ENCODE results near the gene DDIT3. TPM values are rescaled to one million over a fixed set of nuclear protein-coding genes. Genes with fewer than 3 reads are reported as not detected.

DDIT3 gene
- total RNA-seq, 1 experiment from 2014 or later: 70.2 TPM

DNA sequence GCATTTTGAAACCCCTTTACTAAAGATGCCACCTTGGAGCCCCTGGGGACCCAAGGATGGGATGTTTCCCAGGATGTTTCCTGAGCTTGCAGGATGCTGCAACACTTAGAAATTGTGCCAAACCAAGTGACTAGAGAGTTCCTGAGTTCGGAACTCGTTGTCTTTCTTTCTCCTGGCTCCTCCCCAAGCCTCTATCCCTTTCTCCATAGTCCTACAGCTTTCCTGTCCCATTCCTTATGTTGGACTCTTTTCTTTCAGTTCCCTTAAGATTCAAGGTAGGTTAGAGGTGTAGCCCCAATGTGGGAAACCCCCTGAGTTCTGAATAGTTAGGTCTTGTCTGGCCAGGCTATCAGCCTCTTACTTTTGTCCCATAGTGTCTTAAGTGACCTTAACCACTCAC is 28.2 kb upstream of the DDIT3 start:
- intact Hi-C loops (cut with micrococcal nuclease; ENCODE audit: unreplicated experiment): no loop called here
- CTCF ChIA-PET: no interaction called here
- Mint-ChIP-seq H3K9me3 (ENCODE audit: low read depth, unreplicated experiment) (no peaks in the 10 kb centered on the region), H3K27ac (ENCODE audit: unreplicated experiment) (no peak overlapping the region), H3K4me3 (ENCODE audit: low read depth, unreplicated experiment) (no peak overlapping the region), H3K4me1 (ENCODE audit: low read depth, unreplicated experiment) (peaks cover 33% of the 10 kb centered on the region), H3K36me3 (ENCODE audit: insufficient read depth, unreplicated experiment) (peaks cover 23% of the 10 kb centered on the region), H3K27me3 (ENCODE audit: unreplicated experiment) (peaks cover 60% of the 10 kb centered on the region)
- BruUV-seq (replicated peaks): no TSS peak
- TF ChIP-seq, protein P1, sequence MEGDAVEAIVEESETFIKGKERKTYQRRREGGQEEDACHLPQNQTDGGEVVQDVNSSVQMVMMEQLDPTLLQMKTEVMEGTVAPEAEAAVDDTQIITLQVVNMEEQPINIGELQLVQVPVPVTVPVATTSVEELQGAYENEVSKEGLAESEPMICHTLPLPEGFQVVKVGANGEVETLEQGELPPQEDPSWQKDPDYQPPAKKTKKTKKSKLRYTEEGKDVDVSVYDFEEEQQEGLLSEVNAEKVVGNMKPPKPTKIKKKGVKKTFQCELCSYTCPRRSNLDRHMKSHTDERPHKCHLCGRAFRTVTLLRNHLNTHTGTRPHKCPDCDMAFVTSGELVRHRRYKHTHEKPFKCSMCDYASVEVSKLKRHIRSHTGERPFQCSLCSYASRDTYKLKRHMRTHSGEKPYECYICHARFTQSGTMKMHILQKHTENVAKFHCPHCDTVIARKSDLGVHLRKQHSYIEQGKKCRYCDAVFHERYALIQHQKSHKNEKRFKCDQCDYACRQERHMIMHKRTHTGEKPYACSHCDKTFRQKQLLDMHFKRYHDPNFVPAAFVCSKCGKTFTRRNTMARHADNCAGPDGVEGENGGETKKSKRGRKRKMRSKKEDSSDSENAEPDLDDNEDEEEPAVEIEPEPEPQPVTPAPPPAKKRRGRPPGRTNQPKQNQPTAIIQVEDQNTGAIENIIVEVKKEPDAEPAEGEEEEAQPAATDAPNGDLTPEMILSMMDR (IDR thresholded peaks at IDR 0.05; ENCODE audit: unreplicated experiment): no peak
- no peak for DNase-seq

DNA sequence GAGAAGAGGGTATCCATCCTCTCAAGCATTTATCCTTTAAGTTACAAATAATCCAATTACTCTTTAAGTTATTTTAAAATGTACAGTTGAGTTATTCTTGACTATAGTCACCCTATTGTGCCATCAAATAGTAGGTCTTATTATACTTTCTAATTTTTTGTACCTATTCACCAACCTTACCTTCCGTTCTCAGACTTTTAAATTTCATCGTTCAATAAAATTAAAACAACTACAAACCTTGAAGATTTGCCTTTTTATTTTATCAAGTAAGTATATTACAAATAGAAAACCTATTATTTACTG is 27.6 kb upstream of the DDIT3 start:
- BruUV-seq (replicated peaks): no TSS peak
- Mint-ChIP-seq H3K4me3 (ENCODE audit: low read depth, unreplicated experiment) (no peak overlapping the region), H3K9me3 (ENCODE audit: low read depth, unreplicated experiment) (no peaks in the 10 kb centered on the region), H3K4me1 (ENCODE audit: low read depth, unreplicated experiment) (peaks cover 33% of the 10 kb centered on the region), H3K27ac (ENCODE audit: unreplicated experiment) (no peak overlapping the region), H3K36me3 (ENCODE audit: insufficient read depth, unreplicated experiment) (peaks cover 23% of the 10 kb centered on the region), H3K27me3 (ENCODE audit: unreplicated experiment) (peaks cover 55% of the 10 kb centered on the region)
- intact Hi-C loops (cut with micrococcal nuclease; ENCODE audit: unreplicated experiment): no loop called here
- no peak for DNase-seq
- CTCF ChIA-PET: no interaction called here
- TF ChIP-seq, protein P1 (IDR thresholded peaks at IDR 0.05; ENCODE audit: unreplicated experiment): no peak

DNA sequence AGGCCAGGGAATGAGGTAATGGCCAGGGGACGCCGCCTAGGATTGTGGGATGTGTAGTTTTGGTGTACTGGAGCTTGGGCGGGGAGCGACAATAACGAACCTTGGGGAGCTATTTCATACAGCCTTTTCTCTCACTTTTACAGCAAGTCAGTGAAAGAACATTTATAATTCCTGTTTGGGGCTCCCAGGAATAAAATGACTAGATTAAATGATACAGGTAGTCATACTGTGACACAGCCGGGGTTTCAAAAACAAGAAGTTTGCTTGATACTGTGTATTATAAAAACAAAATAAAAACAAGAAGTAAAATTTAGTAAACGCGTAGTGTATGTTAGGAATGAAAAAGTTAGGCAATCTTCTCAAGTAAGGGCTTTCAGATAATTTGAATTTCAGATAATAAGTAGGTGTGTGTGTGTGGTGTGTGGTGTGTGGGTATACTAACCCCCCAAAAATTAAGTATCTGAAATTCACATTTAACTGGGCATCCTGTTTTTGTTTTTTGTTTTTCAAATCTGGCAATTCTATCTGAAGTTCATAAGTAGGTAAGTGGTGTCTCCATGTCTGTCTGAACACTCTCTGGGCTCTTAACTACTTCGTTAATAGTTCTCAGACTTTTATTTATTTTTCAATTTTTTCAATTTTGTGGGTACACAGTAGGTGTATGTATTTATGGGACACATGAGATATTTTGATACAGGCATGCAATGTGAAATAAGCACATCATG is 27.1 kb upstream of the DDIT3 start:
- Mint-ChIP-seq H3K4me3 (ENCODE audit: low read depth, unreplicated experiment) (peak overlapping the region; percentile 98), H3K27ac (ENCODE audit: unreplicated experiment) (peak overlapping the region; percentile 93), H3K4me1 (ENCODE audit: low read depth, unreplicated experiment) (peaks cover 33% of the 10 kb centered on the region), H3K9me3 (ENCODE audit: low read depth, unreplicated experiment) (no peaks in the 10 kb centered on the region), H3K27me3 (ENCODE audit: unreplicated experiment) (peaks cover 50% of the 10 kb centered on the region), H3K36me3 (ENCODE audit: insufficient read depth, unreplicated experiment) (peaks cover 25% of the 10 kb centered on the region)
- CTCF ChIA-PET: interaction anchor here (1.2 to 1.8 kb wide), 4 partner anchors 27 to 85 kb away, joined by 3 to 10 read pairs (median 4); partner anchors contain the start of genes B4GALNT1 and DDIT3
- DNase-seq: no peak
- TF ChIP-seq, protein P1 (IDR thresholded peaks at IDR 0.05; ENCODE audit: unreplicated experiment): no peak
- BruUV-seq (replicated peaks): TSS peak; percentile 73
- intact Hi-C loops (cut with micrococcal nuclease; ENCODE audit: unreplicated experiment): no loop called here

DNA sequence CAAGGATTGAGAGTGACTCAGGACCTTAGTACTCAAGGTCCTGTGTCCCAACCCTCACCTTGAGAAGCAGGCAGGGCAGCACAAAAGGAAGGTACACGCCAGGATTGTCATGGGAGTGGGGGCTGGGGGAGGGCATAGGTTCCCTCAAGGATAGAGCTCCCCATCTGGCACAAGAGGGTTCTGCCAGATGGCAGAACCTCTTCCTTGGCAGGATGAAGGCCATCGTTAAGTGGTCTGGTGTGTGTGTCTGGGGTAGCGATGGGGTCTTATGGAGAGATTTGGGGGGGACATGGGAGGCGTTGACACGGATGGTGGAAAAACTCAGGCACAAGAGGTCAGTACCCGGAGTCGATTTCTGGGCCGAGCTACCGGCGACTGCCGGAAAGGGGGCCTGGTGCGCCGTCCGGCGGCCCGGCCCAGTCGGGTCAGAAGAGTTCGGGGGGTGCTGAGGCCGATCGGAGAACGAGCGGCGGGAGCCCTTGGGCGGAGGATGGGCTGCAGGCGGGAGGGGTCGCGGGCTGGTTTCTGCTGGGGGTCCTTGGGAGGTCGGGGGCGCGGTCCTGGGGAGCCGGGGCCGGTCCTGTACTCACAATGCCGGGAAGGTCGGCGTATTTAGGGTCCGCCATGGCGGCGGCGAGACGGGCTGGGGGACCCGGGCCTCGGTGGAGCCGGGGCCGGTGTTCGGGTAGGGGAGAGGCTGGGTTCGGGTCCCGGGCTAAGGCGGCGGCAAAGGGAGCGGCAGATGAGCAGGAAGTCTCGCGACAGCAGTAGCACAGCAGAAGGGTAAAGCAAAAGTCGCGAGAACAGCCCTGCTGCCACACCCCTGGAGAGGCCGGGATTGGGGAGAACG is 26.3 kb upstream of the DDIT3 start, which contains the start of gene DCTN2:
Gene DCTN2 (minus strand): TSS at position 755 of the 850 bp plus-strand sequence. CDS start 129 bp downstream, at position 626.
- peaks cover 33% of the 10 kb centered on the region for H3K4me1 Mint-ChIP-seq (ENCODE audit: low read depth, unreplicated experiment)
- peak within 1 kb of the TSS; percentile 98 for H3K4me3 Mint-ChIP-seq (ENCODE audit: low read depth, unreplicated experiment)
- no TSS peak for BruUV-seq (replicated peaks)
- CTCF ChIA-PET: interaction anchor here (0.7 to 1.8 kb wide), 5 partner anchors 26 to 86 kb away, joined by 3 to 10 read pairs (median 4); partner anchors contain the start of genes B4GALNT1 and DDIT3
- TF ChIP-seq, protein P1 (IDR thresholded peaks at IDR 0.05; ENCODE audit: unreplicated experiment): no peak
- H3K9me3 Mint-ChIP-seq (ENCODE audit: low read depth, unreplicated experiment): no peaks in the 10 kb centered on the region
- DNase-seq: peak; percentile 97
- peaks cover 42% of the 10 kb centered on the region for H3K27me3 Mint-ChIP-seq (ENCODE audit: unreplicated experiment)
- H3K36me3 Mint-ChIP-seq (ENCODE audit: insufficient read depth, unreplicated experiment): peaks cover 30% of the 10 kb centered on the region
- H3K27ac Mint-ChIP-seq (ENCODE audit: unreplicated experiment): peak within 1 kb of the TSS; percentile 93
- intact Hi-C loops (cut with micrococcal nuclease; ENCODE audit: unreplicated experiment): no loop called here
